B cell (primary cell): ENCODE measurements around the gene DYDC1. TPM values are rescaled to one million over a fixed set of nuclear protein-coding genes. Genes with fewer than 3 reads are reported as not detected.

Source experiments
- ATAC-seq: fragments of 200-7000 bp; cut with Tn5 transposase; one replicate; pipeline ENCODE4 v1.10.0; 2021; ENCODE audit warnings: low read depth, mild to moderate bottlenecking, moderate number of reproducible peaks, moderate library complexity
- CTCF ChIA-PET: fragments of 350-600 bp; sonication (Branson Sonifier 250); formaldehyde crosslinking; loops from one replicate; lab custom pipeline; 2021; ENCODE audit warnings: antibody characterized with exemption, inconsistent platforms; lab: Charles Lee
- POLR2A ChIA-PET: fragments of 350-600 bp; sonication (Branson Sonifier 250); formaldehyde crosslinking; loops from one replicate; lab custom pipeline; 2021; ENCODE audit warnings: antibody characterized with exemption; lab: Charles Lee
- DNase-seq: peaks from one replicate; pipeline ENCODE4 v3.0.0; 2013
- H2AFZ ChIP-seq: 2 replicates; pipeline ENCODE4 v1.6.1; 2012; ENCODE audit warnings: mild to moderate bottlenecking, low read depth, low read length; ENCODE audit not compliant: insufficient read depth, poor library complexity, severe bottlenecking
- H3K27ac ChIP-seq, 2 donors: 1 replicate in 1 of 2; 2 replicates in 1 of 2; pipeline ENCODE4 v1.5.1; 2012 to 2013; ENCODE audit warnings: low read length in 2 of 2, mild to moderate bottlenecking in 2 of 2, moderate library complexity in 1 of 2
- H3K27me3 ChIP-seq, 4 experiments: fragments of 200-600 bp in 1 of 4; sonication (generic) in 1 of 4; replicated peaks in 1 of 4; 1 replicate in 2 of 4; 2 replicates in 2 of 4; pipeline versions ENCODE4 v1.6.1 to v1.7.0; 2013 to 2016; ENCODE audit warnings: low read length in 3 of 4, mild to moderate bottlenecking in 2 of 4, mixed read lengths in 1 of 4, moderate library complexity in 1 of 4; ENCODE audit not compliant: insufficient read depth in 4 of 4, control insufficient read depth in 3 of 4; ENCODE audit errors: control extremely low read depth in 1 of 4
- H3K36me3 ChIP-seq, 2 experiments: replicated peaks in 1 of 2; 1 replicate in 1 of 2; 2 replicates in 1 of 2; pipeline versions ENCODE4 v1.6.1 to v1.7.1; 2013; ENCODE audit warnings: low read length in 1 of 2; ENCODE audit not compliant: insufficient read depth in 2 of 2, control insufficient read depth in 1 of 2; ENCODE audit errors: control extremely low read depth in 1 of 2, extremely low read depth in 1 of 2
- H3K4me1 ChIP-seq, 2 donors: fragments of 200-600 bp in 1 of 2; sonication (generic) in 1 of 2; 1 replicate in 1 of 2; 2 replicates in 1 of 2; pipeline versions ENCODE4 v1.5.1 to v1.6.1; 2013 to 2017; ENCODE audit warnings: low read length in 2 of 2; ENCODE audit not compliant: control insufficient read depth in 2 of 2, insufficient read depth in 2 of 2
- H3K4me2 ChIP-seq: replicated peaks from 2 replicates; pipeline ENCODE3; 2012; ENCODE audit warnings: mild to moderate bottlenecking, low read depth, low read length; ENCODE audit not compliant: poor library complexity, severe bottlenecking
- H3K4me3 ChIP-seq, 5 experiments: fragments of 200-600 bp in 1 of 5; sonication (generic) in 1 of 5; 1 replicate in 3 of 5; 2 replicates in 2 of 5; pipeline versions ENCODE4 v1.5.1 to v1.7.0; 2011 to 2016; ENCODE audit warnings: low read length in 4 of 5, mild to moderate bottlenecking in 4 of 5, low read depth in 2 of 5, control low read depth in 1 of 5, moderate library complexity in 1 of 5; ENCODE audit not compliant: insufficient read depth in 1 of 5; ENCODE audit errors: control extremely low read depth in 1 of 5, extremely low read depth in 1 of 5
- H3K79me2 ChIP-seq: fragments of 200-600 bp; sonication (generic); one replicate; pipeline ENCODE4 v1.6.0; 2016; ENCODE audit warnings: low read length; ENCODE audit not compliant: control insufficient read depth, insufficient read depth
- H3K9ac ChIP-seq: fragments of 200-600 bp; sonication (generic); 2 replicates; pipeline ENCODE4 v1.6.1; 2017; ENCODE audit warnings: mild to moderate bottlenecking, low read length, moderate library complexity
- H3K9me3 ChIP-seq, 3 donors: one replicate each; pipeline versions ENCODE4 v1.6.1 to v1.7.1; 2013; ENCODE audit warnings: low read length in 2 of 3; ENCODE audit not compliant: control insufficient read depth in 2 of 3, insufficient read depth in 1 of 3; ENCODE audit errors: control extremely low read depth in 1 of 3
- H4K20me1 ChIP-seq: 2 replicates; pipeline ENCODE4 v1.6.0; 2012; ENCODE audit warnings: mild to moderate bottlenecking, low read length; ENCODE audit not compliant: insufficient read depth, control insufficient read depth, poor library complexity, severe bottlenecking
- H3K27ac Mint-ChIP-seq: one replicate; pipeline ENCODE4 v1.8.0; 2021; ENCODE audit warnings: mixed read lengths
- H3K27me3 Mint-ChIP-seq: one replicate; pipeline ENCODE4 v1.8.0; 2021; ENCODE audit warnings: mixed read lengths
- H3K4me1 Mint-ChIP-seq: one replicate; pipeline ENCODE4 v1.8.0; 2021; ENCODE audit warnings: mixed read lengths
- H3K4me3 Mint-ChIP-seq: one replicate; pipeline ENCODE4 v1.8.0; 2021; ENCODE audit warnings: mixed read lengths
- H3K9me3 Mint-ChIP-seq: one replicate; pipeline ENCODE4 v1.8.0; 2022; ENCODE audit warnings: mixed read lengths; ENCODE audit not compliant: insufficient read depth
- EZH2 ChIP-seq: IDR thresholded peaks from 2 replicates; pipeline ENCODE4 v1.6.1; 2012; ENCODE audit warnings: borderline replicate concordance, low read depth, mild to moderate bottlenecking, moderate library complexity, low read length; ENCODE audit not compliant: insufficient read depth, poor library complexity, severe bottlenecking
- WGBS: methylation state at CpG from one replicate; pipeline ENCODE4 v1.1.5; 2013; ENCODE audit warnings: missing lambda C conversion rate; ENCODE audit not compliant: insufficient coverage; 5-methylcytosine and 5-hydroxymethylcytosine counted together
- intact Hi-C: fragments of 100-400 bp; cut with micrococcal nuclease; formaldehyde crosslinking; loops from one replicate; pipeline ENCODE4 v1.10.0; 2022
- polyA plus RNA-seq: library from polyadenylated mRNA; depleted of rRNA; stranded (reverse); fragments of >200 nt; gene quantifications from 2 replicates; pipeline ENCODE4 v1.2.3, GENCODE V29; 2012
- total RNA-seq, 2 donors: library from RNA; stranded (reverse); fragments of 120-200 nt in 1 of 2; gene quantifications; 1 replicate in 1 of 2; 2 replicates in 1 of 2; pipeline versions ENCODE4 v1.2.3 to v1.2.4, GENCODE V29; 2013 to 2022
- TF ChIP-seq, protein P1 (sequence below): fragments of 200-600 bp; IDR thresholded peaks from one replicate; pipeline ENCODE4 v1.8.0; 2022; ENCODE audit warnings: antibody characterized with exemption, mild to moderate bottlenecking

DYDC1 gene
- total and polyA plus RNA-seq, 2 donors (not counting 1 experiment from before 2014, with no cell fraction given): not detected

DNA sequence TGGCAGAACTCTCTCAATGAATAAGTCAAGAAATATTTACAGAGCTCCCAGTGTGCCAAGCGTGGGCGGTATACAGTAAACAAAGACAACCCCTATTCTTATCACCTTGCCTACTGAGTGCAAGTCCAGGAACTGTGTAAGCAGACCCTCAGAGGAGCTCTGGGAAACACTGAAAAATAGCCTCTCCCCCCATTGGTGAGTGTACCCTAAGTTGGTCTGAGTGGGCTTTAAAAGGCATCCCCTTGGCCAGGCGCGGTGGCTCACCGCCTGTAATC, 1.2 kb upstream of the DYDC1 start:
- CTCF ChIA-PET: interaction anchor here (1.1 kb wide), 1 partner anchor 25 kb away, joined by 3 read pairs; no protein-coding TSS in a partner anchor
- WGBS: 97% methylated on average over 5 of the region's 5 CpGs
- Histone ChIP-seq H3K27me3 (peaks cover 0 to 17% (median 8%) of the 10 kb centered on the region in 4 experiments), H3K9me3 (peaks cover 0 to 4% (median 0%) of the 10 kb centered on the region in 3 donors), H3K4me2 (no peak overlapping the region), H2AFZ (no peak overlapping the region), H3K36me3 (no peaks in the 10 kb centered on the region), H3K4me3 (no peak overlapping the region), H3K9ac (no peak overlapping the region), H3K4me1 (peaks cover 4 to 9% of the 10 kb centered on the region in 2 donors), H3K27ac (no peak overlapping the region), H3K79me2 (no peaks in the 10 kb centered on the region), H4K20me1 (no peaks in the 10 kb centered on the region)
- POLR2A ChIA-PET: no interaction called here
- DNase-seq (no peak), ATAC-seq (no peak)
- Mint-ChIP-seq H3K4me1 (peaks cover 13% of the 10 kb centered on the region), H3K27ac (no peak overlapping the region), H3K9me3 (no peaks in the 10 kb centered on the region), H3K27me3 (peaks cover 24% of the 10 kb centered on the region), H3K4me3 (peak overlapping the region; percentile 81)
- TF ChIP-seq, protein P1, sequence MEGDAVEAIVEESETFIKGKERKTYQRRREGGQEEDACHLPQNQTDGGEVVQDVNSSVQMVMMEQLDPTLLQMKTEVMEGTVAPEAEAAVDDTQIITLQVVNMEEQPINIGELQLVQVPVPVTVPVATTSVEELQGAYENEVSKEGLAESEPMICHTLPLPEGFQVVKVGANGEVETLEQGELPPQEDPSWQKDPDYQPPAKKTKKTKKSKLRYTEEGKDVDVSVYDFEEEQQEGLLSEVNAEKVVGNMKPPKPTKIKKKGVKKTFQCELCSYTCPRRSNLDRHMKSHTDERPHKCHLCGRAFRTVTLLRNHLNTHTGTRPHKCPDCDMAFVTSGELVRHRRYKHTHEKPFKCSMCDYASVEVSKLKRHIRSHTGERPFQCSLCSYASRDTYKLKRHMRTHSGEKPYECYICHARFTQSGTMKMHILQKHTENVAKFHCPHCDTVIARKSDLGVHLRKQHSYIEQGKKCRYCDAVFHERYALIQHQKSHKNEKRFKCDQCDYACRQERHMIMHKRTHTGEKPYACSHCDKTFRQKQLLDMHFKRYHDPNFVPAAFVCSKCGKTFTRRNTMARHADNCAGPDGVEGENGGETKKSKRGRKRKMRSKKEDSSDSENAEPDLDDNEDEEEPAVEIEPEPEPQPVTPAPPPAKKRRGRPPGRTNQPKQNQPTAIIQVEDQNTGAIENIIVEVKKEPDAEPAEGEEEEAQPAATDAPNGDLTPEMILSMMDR: no peak
- no peak for TF ChIP-seq EZH2
- intact Hi-C loops: no loop called here

DNA sequence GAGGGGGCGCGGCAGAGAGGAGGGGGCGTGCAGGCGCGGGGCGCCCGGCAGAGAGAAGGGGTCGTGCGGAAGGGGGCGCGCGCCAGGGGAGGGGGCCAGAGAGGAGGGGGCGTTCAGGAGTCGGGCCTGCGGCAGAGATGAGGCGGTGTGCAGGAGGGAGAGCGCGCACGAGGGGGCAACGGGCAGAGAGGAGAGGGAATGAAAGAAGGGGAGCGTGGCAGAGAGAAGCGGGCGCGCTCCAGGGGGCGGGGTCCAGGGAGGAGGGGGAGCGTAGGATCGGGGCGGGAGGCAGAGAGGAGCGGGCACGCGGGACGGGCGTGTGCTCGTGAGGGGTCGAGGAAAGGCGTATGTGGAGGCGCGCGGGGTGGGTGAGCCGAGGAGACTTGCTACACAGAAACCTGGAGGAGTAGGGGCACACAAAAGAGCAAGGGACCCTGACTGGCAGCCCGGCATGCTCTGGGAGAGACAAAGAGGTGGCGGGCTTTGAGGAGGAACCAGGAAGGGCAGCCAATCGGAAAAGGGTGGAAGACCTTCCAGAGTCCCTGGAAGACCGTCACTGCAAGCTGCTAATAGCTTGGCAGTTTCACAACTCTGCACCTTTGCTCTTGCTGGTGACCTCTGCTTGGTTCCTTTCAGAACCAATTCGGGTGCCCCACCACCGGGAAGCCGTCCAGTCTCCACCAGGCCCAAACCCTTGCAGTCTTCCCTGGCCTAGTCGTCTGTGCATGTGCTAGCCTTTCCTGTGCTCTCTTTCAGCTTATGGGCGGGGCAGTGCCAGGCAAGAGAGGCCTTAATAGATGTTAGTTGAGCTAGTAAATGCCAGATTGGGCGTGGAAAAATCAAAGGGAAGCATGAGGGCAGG, 665 bp upstream of the DYDC1 start:
- WGBS: 12% methylated on average over 46 of the region's 50 CpGs
- Mint-ChIP-seq H3K27ac (no peak overlapping the region), H3K9me3 (no peaks in the 10 kb centered on the region), H3K4me3 (peak overlapping the region; percentile 81), H3K27me3 (peaks cover 28% of the 10 kb centered on the region), H3K4me1 (peaks cover 13% of the 10 kb centered on the region)
- Histone ChIP-seq H3K27me3 (peaks cover 0 to 17% (median 8%) of the 10 kb centered on the region in 4 experiments), H3K4me2 (peak overlapping the region; percentile 73), H3K36me3 (no peaks in the 10 kb centered on the region), H3K4me1 (peaks cover 4 to 9% of the 10 kb centered on the region in 2 donors), H3K79me2 (no peaks in the 10 kb centered on the region), H3K27ac (no peak overlapping the region), H3K9me3 (peaks cover 0 to 4% (median 0%) of the 10 kb centered on the region in 3 donors), H2AFZ (peak overlapping the region; percentile 68), H4K20me1 (no peaks in the 10 kb centered on the region), H3K4me3 (peak overlapping the region in 3 of 5 experiments; percentile 20 to 41 (median 36)), H3K9ac (peak overlapping the region; percentile 37)
- CTCF ChIA-PET: no interaction called here
- POLR2A ChIA-PET: no interaction called here
- intact Hi-C loops: no loop called here
- DNase-seq: no peak
- no peak for TF ChIP-seq EZH2
- TF ChIP-seq, protein P1: no peak
- no peak for ATAC-seq
